HG03108 (cell line): Measurements from ENCODE around the gene PRELP.
"Not testable (repeated sequence)": the region's sequence is repeated elsewhere in the genome, so short reads cannot be mapped to it uniquely, and the experiment has no call there.

Source experiments
- ATAC-seq: cut with Tn5 transposase; IDR thresholded peaks from one replicate; pipeline ENCODE4 v1.9.1; 2021; ENCODE audit warnings: moderate library complexity; ENCODE audit not compliant: unreplicated experiment

The PRELP gene

DNA sequence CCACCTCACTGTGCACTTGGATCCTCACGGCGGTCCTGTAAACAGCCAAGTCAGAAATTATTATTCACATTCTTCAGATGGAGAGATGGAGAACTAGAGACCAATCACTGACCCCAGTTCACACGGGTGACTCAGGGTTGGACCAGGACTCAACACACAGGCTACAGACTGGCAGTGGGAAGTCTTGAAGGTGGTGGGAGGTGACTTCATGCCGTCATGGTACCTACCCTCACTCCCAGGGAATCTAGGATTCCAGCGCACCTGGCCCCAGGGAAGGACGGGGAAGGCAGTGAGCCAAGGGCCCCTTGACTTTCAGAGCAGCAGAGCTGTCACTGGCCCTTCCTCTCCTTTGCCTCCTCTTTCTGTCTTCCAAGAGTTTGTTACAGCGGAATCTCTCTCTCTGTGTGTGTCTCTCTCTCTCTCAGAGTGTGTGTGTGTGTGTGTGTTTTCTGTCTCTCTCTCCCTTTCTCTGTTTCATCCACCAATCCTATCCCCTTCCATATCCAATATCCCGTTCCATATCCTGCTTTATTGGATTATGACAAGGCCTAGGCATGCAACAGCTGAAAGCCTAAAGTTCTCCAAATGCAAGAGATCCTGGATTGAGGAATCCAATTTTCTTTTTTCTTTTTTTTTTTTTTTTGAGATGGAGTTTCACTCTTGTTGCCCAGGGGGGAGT, 30.1 kb downstream of the PRELP start:
- ATAC-seq, result no peak

DNA sequence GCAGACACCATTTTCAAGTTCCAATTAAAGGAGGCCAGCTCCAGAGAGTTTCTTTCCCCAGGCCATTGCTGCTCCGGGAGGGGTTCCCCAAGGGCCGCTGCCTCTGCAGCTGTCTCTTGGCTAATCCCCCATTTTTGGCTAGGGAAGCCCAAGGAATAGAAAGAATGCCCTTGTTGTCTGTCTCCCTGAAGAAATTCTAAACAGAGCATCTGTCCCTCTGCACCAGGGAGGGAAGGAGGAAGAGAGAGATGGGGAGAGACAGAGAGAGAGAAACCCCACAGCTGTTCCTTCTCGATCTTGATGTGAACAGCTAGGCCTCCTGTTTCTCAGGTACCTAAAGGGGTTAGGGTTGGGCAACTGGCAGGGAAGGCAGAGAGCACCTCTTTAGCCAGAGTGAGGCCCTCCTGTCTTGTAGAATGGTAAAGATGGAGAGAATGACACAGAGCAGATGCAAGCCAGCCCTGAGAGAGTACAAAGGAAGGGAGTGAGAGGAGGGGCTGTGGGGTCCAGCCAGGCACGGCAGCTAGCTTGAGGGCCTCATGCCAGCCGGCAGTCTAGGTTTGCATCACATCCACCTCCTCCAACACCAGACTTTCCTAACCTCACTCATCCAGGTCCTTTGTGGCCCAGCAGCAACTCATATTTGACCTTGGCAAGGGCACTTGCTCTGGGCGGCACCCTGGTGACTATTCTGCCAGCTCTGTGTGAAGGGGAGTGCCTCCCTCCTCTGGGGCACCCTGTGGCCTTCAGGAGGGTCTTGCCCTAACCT, 31.4 kb downstream of the PRELP start:
- no peak for ATAC-seq

DNA sequence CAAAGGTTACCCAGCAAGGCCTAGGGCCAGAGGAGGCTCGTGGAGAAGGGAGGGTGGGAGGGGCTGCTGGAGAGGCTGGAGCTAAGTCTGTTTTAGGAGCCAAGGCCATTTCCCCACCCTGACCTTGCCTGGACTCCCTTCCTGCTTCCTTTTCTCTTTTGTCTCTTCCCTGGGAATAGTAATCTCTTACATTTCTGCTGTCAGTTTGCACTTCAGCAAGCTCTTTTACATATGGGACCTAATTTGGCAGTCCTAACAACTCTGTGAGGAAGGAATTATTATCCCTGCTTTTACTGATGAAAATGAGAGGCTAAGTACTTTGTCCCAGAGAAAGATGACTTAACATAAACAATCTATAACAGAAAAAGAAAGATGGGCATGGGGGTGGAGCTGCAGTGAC, 32.2 kb downstream of the PRELP start:
- no peak for ATAC-seq

DNA sequence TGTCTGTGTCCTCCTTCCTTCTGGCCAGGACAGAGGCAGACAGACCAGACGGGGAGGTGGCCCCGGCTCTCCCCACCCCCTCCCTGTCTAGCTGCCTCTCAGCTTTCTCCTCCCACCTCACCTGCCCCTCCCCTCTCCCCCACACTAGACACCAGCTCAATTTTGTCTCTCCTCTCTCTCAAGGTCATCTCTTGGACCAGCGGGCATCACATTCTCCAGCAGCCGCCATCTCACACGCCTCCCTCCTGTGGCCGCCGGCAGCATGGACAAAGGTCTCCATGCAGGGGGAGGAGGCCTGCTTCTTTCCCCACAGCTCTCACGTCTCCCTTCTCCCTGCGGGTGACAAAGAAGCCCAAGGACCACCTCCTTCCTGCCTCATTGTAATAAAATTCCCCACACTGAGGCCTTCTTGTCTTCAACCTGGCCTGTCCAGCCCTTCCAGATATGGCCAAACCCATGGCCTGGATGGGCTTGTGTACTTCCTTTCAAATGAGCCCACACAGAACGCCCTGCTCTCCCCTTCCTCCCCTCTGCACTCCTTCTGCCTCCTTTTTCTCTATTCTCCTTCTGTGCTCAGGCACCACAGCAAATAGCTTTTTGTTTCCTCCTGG, 33.0 kb downstream of the PRELP start:
- ATAC-seq, result no peak

DNA sequence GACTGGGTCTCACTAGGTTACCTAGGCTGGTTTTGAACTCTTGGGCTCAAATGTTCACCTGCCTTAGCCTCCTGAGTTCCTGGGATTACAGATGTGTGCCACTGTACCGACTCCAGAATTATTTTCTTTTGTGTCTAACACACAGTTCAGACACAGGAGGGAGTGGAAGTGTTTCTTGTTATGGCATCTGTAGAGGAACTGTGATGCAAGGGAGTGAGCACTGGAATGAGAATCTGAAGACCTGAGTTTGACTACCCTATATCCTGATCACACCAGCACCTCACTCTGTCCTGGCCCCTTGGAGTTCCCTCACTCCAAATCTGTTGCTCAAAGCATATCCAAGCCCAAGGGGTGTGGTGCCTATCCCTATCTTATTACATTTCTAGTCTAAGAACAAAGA, 33.5 kb downstream of the PRELP start:
- ATAC-seq, result no peak

DNA sequence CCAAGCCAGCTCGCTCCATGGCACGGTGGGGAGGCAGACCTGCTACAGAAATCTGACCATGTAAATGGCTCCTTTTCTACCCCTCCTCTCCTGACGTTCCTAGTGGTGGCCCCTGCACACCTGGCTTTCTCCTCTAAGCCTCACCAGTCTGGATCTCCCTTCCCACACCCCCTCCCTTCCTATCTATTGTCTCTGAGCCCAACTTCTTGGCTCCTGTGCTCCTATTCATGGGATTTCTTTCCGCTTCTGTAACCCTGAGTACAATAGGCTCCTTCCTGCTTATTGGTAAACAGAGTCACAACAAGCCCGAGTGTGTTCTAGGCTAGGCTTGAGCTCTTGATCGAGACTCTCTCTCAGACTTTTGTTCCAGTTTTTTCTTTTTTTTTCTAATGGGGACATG, 35.9 kb downstream of the PRELP start:
- no peak for ATAC-seq

DNA sequence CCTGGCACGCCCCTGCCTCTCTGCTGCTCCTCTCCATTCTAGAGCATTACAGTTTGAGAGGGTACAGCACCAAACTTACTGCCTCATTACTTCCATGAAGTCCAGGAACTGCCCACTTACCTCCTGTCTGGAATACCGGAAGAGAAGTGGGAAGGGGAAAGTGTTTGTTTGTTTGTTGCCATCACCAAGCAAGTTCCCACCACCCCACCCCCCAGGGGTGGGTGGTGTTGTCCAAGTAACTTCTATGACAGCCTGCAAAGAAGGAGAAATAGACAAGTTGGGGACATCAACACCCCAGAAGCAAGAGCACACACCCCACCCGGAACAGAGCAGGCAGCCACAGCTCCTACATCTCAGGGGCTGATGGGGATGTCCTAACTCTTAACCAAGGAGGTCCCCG, 36.3 kb downstream of the PRELP start:
- no peak for ATAC-seq

DNA sequence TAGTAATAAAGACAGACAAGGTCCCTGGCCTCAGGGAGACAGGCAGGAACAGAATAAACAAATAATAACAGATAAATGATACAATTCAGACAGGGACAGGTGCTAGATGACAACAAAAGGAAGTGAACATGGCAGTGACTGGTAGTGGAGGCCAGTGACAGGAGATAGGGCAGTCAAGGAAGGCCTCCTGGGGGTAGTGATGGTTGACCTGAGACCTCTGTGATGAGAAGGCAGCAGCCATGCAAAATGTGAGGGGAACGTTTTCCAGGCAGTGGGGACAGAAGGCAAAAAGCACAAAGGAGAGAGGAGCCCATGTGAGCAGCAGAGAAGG, 36.9 kb downstream of the PRELP start:
- ATAC-seq, result no peak

DNA sequence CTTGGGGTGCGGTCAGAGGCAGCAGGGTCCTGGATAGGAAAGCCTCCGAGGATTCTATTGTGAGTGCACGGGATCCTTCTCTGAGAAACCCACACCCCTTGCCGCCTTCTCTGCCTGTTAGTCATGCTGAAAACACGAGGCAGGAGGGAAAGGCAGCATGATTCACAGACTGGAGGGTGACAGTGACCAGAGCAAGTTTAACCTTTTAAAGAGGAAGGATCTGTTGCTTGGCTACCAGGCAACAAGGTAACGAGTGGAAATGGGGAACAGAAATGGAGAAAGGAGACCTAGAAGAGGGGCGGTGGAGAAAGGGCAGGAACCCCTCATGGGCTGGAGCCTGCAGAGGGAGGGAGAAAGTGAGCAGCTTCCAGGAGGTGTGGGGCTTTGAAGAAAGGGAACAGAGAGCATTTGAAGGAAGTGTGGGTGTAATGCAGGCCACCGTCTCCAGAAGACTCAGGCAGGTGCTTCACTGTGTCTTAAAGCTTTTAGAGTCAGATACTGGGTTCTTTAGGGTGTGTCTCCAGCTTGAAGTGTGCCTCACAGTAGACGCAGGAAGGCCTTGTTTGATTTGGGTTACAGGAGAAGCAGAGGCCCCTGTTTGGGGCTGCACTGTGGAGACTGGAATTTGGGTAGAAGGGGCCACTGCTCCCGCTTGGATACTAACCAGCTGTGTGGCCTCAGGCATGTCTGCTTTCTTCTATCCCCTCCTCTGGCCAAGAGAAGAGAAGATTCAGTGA, 37.4 kb downstream of the PRELP start:
- no peak for ATAC-seq

DNA sequence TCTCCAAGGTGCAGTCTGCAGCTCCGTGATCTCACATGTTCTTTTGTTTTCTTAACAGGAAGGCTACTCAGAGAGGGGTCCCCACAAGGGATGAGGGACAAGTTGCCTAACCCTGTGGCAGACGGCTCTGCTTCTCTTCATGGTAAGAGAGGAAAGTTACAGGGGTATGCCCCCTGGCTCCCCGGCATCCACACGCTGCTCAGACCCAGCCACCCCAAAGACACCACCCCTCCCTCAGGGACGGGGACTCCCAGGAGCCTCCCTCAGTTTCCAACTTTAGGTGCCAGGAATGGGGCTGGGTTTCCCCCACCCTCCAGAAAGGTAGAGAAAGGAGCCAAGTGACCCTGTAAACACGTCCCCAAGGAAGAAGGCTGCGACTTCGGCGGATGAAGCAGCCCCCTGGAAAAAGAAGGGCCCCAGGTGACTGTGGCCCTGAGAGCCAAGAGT, 38.0 kb downstream of the PRELP start:
- ATAC-seq, result no peak

DNA sequence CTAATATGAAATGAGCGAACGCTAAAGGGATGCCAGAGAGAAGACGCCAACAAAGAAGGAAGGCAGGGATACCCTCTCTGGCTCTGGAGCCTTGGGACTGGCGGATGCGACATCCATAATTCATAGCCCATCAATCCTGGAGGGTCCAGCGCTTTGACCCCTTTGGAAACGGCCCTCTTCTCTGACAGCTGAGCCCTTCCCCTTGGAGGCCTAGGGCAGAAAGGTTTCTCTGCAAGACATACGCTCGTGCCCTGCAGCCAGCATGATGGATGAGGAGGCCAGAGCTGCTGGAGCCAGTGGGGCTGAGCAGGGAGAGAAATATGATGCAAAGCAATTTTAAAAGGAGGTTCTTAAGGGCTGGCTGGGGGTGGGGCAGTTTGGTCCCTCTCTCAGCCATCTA, 40.6 kb downstream of the PRELP start:
- ATAC-seq, result no peak

DNA sequence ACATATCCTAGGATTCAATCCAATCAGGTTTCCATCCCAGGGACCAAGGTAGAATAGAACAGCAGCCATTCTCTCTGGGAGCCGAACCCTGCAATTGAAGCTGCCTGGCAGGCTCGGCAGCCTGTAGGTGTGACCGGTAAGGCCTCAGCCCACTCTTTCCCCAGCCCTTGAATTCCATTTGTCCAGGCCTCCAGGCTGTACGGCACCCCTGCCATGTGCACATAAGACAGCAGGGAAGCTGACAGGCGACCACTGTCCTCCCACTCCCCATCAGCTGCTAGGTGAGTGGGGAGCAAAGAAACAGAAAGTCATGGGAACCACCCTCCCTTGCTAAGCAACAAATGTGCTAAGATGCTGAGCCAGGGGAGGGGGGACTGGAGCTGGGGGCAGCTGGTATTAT, 41.3 kb downstream of the PRELP start:
- no peak for ATAC-seq

DNA sequence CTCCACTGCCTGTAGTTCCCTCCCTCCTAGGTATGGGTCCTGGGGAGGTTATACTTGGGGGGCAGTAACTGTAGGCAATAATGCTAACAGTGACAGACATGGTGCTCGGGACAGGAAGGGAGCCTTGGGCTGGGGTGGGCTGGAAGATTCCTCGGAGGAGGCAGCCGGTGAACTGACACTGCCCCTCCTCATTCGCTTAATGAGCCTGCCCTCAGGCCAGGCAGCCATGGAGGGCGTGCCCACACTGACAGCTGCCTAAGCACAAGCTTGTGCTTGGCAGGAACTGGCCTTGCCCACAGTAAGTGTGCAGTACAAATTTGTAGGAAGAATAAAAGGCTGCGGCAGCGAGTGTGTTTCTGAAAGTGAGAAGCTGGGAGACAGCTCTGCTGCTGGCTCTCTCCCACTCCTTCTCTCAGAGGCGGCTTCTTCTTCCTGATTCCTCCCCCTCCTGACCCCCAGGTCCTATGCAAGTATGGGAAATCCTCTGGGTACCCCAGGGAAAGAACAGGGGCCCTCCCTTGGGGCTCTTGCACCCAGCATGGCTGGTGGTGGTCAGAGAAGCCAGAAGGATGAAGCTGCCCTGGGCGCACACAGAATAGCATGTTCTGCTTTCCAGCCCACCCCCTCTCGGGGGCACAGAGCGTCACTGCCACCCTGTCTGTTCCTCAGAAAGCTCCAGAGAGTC, 42.0 kb downstream of the PRELP start:
- no peak for ATAC-seq

DNA sequence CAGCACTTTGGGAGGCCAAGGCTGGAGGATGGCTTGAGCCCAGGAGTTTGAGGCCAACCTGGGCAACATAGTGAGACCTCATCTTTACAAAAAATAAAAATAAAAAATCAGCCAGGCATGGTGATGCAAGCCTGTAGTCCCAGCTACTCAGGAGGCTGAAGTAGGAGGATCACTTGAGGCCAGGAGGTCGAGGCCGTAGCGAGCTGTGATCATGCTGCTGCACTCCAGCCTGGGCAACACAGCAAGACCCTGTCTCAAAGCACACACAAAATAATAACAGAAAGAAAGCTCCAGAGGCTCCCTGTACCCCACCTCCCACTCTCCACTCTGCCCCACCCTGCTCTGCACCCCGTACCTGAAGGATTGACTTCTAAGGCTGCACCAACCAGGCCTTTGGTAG, 42.5 kb downstream of the PRELP start:
- ATAC-seq, result not testable (repeated sequence)

DNA sequence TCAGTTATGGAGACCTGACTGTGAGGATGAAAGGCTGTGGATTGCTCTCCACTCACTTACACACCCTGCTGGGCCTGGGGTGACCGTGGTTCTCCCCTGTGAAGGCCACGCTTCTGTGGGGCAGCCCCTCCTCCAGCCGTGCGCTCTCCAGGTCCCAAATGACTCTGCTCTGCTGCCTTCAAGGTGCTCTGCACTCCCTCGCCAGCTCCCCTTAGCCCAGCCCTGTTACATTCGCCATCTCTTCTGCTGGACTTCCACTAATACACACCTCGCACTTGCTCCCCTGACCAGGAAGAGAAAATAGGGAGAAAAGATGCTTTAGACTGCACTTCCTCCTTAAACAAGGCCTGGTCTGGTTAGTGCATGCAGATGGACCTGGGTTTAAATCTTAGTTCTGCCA, 42.9 kb downstream of the PRELP start:
- no peak for ATAC-seq

DNA sequence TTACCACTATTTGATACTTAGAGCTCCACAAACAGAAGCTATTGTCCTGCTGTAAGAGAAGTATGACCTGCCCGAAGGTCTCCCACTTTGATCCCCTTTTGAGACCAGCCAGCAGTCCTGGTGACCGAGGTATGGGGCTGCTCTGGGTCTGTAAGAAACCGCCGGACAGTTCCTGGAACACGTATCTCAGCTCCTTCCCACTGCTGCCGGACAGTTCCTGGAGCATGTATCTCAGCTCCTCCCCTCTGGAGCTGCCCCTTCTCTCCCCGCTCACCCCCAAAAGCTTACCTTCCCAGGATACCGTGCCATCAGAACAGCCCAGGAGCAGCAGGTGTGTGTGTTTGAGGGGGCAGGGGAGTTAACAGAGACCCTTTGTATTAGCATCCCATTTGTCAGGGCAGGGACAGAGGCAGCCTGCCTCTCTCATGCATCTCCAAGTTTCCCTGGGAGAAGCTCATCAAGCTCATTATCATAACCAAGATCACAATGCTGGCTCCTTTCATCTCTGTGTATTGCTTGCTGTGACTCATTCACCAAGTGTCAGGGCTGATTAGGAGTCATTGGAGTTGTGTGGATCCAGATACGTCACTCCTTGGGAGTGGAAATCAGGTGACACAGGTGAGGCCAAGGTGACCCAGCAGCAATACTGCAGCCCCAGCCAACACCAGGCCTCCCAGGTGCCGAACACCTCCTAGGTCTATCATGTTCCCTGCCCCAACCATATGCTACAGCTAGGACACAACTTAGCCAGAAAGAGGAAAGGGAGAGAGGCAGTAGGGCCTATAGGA, 43.6 kb downstream of the PRELP start:
- ATAC-seq, result no peak

DNA sequence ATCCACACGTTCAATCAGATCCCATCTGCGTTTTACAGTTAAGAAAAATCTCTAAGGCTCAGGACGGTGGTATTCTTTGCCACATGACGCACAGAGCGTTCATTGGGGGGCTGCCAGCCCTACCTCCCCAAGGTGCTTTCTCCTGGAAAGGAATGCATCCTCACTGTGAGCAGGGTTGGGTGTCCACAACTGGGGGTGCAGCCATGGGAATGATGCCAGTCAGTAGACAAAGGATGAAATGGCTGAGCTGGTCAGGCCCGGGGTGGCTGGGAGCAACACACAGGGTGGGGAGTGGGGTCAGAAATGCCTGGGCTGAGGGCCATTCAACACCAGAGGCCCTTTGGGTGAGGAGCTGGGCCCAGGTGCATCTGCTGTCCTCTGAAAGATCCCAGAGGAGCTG, 44.3 kb downstream of the PRELP start:
- no peak for ATAC-seq

DNA sequence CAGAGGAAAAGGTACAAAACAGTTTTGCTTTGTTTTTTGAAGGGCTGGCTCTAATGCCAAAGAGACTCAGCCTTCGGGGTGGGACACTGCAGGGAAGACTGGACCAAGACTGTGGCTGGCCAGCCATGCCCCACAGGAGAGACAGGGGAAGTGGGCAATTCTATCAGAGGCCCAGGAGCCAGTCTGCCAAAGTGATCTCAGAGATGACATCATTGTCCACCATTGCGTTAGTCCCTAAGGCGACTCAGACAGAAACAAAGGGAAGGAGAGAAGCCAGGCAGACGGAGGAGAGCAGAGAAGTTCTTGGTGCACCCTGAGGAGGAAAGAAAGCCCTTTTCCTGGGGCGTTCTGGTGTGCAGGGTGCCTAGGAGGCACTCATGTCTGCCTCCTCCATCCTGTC, 44.7 kb downstream of the PRELP start:
- ATAC-seq, result no peak

DNA sequence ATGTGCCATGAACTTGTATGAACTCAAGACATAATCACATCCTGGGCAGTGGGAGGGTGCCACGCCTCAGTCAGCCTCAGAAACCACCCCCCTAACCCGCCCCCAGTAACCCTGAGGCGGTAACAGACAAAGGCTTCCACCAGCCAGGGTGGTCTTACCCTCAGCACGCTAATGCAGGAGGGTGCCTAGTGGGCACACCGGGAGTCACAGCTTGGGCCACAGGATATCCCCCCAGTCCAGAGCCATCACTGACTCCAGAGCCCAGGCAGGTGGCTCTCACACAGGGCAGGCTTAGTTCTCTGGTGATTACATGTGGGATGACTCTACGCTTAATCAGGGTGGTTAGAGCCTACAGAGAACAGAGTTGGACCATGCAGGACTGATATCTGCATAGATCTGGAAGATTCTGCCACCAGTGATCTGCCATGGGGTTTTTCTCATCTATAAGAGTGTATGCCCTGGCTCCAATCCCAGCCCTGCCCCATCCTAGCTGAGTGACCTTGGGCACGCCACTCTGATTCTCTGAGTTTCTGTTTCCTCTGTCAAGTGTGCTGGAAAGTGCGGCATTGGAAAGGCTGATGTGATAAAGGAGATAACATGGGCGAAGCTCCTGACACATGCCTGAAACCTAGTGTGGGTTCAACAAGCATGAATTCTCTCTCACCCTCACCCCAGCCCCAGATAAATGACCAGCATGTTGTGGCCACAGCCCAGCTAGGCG, 45.6 kb downstream of the PRELP start:
- no peak for ATAC-seq

DNA sequence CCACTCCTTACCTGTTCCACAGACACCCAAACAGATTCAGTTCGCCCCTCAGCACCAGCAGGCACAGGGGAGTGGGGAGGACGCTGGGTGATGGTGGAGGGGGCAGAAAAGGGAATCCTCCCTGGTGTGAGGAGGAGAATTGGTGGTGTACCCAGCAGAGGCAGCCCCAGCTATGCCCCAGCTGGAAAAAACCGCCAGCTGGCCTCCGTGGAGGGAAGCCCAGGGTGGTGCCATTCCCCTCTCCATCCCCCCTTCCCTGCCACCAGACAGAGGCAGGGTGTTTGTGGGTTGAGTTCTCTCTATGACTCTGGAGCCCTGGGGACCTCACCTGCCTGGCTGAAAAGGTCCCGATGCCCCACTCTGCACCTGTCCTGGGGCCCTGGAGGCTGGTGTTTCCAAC, 46.2 kb downstream of the PRELP start:
- ATAC-seq, result no peak
